CD14-positive monocyte (primary cell): Measurements from ENCODE around the gene GK. TPM values are rescaled to one million over a fixed set of nuclear protein-coding genes. Genes with fewer than 3 reads are reported as not detected.
"Not testable (repeated sequence)": the region's sequence is repeated elsewhere in the genome, so short reads cannot be mapped to it uniquely, and the experiment has no call there.

Experiments used
- DNase-seq, 3 donors: peaks; one replicate each; pipeline ENCODE4 v3.0.0-alpha.2; 2011 to 2022
- H2AFZ ChIP-seq: 2 replicates; pipeline ENCODE4 v1.6.0; 2012; ENCODE audit warnings: mild to moderate bottlenecking, low read depth, low read length, inconsistent platforms; ENCODE audit not compliant: insufficient read depth, poor library complexity, severe bottlenecking
- H3K27ac ChIP-seq, 2 donors: 1 replicate in 1 of 2; 2 replicates in 1 of 2; pipeline ENCODE4 v1.5.1; 2012 to 2013; ENCODE audit warnings: low read length in 2 of 2, control low read depth in 1 of 2, inconsistent platforms in 1 of 2, low read depth in 1 of 2, mild to moderate bottlenecking in 1 of 2
- H3K27me3 ChIP-seq, 2 donors: one replicate each; pipeline versions ENCODE4 v1.6.0 to v1.6.1; 2011 to 2013; ENCODE audit warnings: low read length in 2 of 2; ENCODE audit not compliant: control insufficient read depth in 2 of 2, insufficient read depth in 2 of 2
- H3K36me3 ChIP-seq, 2 donors: replicated peaks in 1 of 2; 1 replicate in 1 of 2; 2 replicates in 1 of 2; pipeline versions ENCODE4 v1.5.1 to v1.6.1; 2012 to 2013; ENCODE audit warnings: low read length in 2 of 2, control low read depth in 1 of 2, inconsistent platforms in 1 of 2, mild to moderate bottlenecking in 1 of 2; ENCODE audit not compliant: insufficient read depth in 2 of 2, control insufficient read depth in 1 of 2
- H3K4me1 ChIP-seq, 2 donors: 1 replicate in 1 of 2; 2 replicates in 1 of 2; pipeline versions ENCODE4 v1.5.1 to v1.6.1; 2012 to 2013; ENCODE audit warnings: low read length in 2 of 2, control low read depth in 1 of 2, inconsistent platforms in 1 of 2, mild to moderate bottlenecking in 1 of 2, moderate library complexity in 1 of 2; ENCODE audit not compliant: insufficient read depth in 2 of 2, control insufficient read depth in 1 of 2
- H3K4me2 ChIP-seq: replicated peaks from 2 replicates; pipeline ENCODE3; 2012; ENCODE audit warnings: low read length, moderate library complexity, mild to moderate bottlenecking; ENCODE audit not compliant: poor library complexity, severe bottlenecking; ENCODE audit errors: extremely low read depth
- H3K4me3 ChIP-seq, 3 experiments: fragments of 200-600 bp in 1 of 3; sonication (generic) in 1 of 3; replicated peaks in 1 of 3; 1 replicate in 2 of 3; 2 replicates in 1 of 3; pipeline ENCODE4 v1.5.1; 2011 to 2013; ENCODE audit warnings: low read length in 3 of 3, mild to moderate bottlenecking in 3 of 3, control low read depth in 2 of 3, low read depth in 2 of 3, inconsistent platforms in 1 of 3, moderate library complexity in 1 of 3
- H3K79me2 ChIP-seq: 2 replicates; pipeline ENCODE4 v1.6.0; 2012; ENCODE audit warnings: mild to moderate bottlenecking, control low read depth, inconsistent platforms, low read length, moderate library complexity; ENCODE audit not compliant: insufficient read depth
- H3K9ac ChIP-seq: 2 replicates; pipeline ENCODE4 v1.6.0; 2017; ENCODE audit warnings: low read length, mild to moderate bottlenecking; ENCODE audit not compliant: insufficient read depth, poor library complexity, severe bottlenecking
- H3K9me3 ChIP-seq, 2 donors: replicated peaks in 1 of 2; 1 replicate in 1 of 2; 2 replicates in 1 of 2; pipeline versions ENCODE4 v1.5.1 to v1.6.1; 2012 to 2013; ENCODE audit warnings: low read length in 2 of 2, control low read depth in 1 of 2; ENCODE audit not compliant: control insufficient read depth in 1 of 2, insufficient read depth in 1 of 2
- H4K20me1 ChIP-seq: 2 replicates; pipeline ENCODE4 v1.6.0; 2012; ENCODE audit warnings: mild to moderate bottlenecking, low read length, control low read depth, moderate library complexity; ENCODE audit not compliant: insufficient read depth
- H3K27ac Mint-ChIP-seq, 7 donors: one replicate each; pipeline ENCODE4 v1.8.0; 2020; ENCODE audit warnings: mild to moderate bottlenecking in 7 of 7, mixed read lengths in 7 of 7, moderate library complexity in 6 of 7, inconsistent platforms in 2 of 7
- H3K27me3 Mint-ChIP-seq, 3 donors: one replicate each; pipeline ENCODE4 v1.8.0; 2021 to 2022; ENCODE audit warnings: low read depth in 3 of 3, mild to moderate bottlenecking in 3 of 3, mixed read lengths in 3 of 3, moderate library complexity in 3 of 3, inconsistent platforms in 1 of 3
- H3K36me3 Mint-ChIP-seq, 2 donors: one replicate each; pipeline ENCODE4 v1.8.0; 2020; ENCODE audit warnings: mixed read lengths in 2 of 2, inconsistent platforms in 1 of 2, mild to moderate bottlenecking in 1 of 2
- H3K4me1 Mint-ChIP-seq: one replicate; pipeline ENCODE4 v1.8.0; 2020; ENCODE audit warnings: mild to moderate bottlenecking, mixed read lengths
- H3K4me3 Mint-ChIP-seq, 2 donors: one replicate each; pipeline ENCODE4 v1.8.0; 2020; ENCODE audit warnings: mild to moderate bottlenecking in 2 of 2, mixed read lengths in 2 of 2, moderate library complexity in 1 of 2
- H3K9me3 Mint-ChIP-seq, 7 donors: one replicate each; pipeline ENCODE4 v1.8.0; 2020 to 2022; ENCODE audit warnings: mixed read lengths in 7 of 7, mild to moderate bottlenecking in 6 of 7, moderate library complexity in 6 of 7, inconsistent platforms in 2 of 7
- WGBS: methylation state at CpG from one replicate; pipeline ENCODE4 v1.1.5; 2013; ENCODE audit warnings: missing lambda C conversion rate; ENCODE audit not compliant: insufficient coverage; 5-methylcytosine and 5-hydroxymethylcytosine counted together
- intact Hi-C, 2 donors: fragments of 100-400 bp; cut with micrococcal nuclease; formaldehyde crosslinking; loops; one replicate each; pipeline versions ENCODE4 v1.15.0 to v1.15.1; 2023
- polyA plus RNA-seq, 3 donors: library from polyadenylated mRNA; depleted of rRNA in 1 of 3; unstranded in 2 of 3; stranded (reverse) in 1 of 3; fragments of 300-500 nt in 2 of 3; fragments of >200 nt in 1 of 3; fragmentation: Illumina TruSeq in 2 of 3; gene quantifications; 1 replicate in 2 of 3; 2 replicates in 1 of 3; pipeline ENCODE4 v1.2.3, GENCODE V29; 2012 to 2021
- TF ChIP-seq, protein P1 (sequence below): fragments of 200-600 bp; IDR thresholded peaks from one replicate; pipeline ENCODE4 v1.8.0; 2022; ENCODE audit warnings: antibody characterized with exemption, mild to moderate bottlenecking

Gene GK
- polyA plus RNA-seq, 3 donors = 21.2 to 51.9 (median 41.0) TPM

- Mint-ChIP-seq H3K4me3 (no peak overlapping the region), H3K27ac (peak overlapping the region in 6 of 7 donors; percentile 59 to 87 (median 82))
These were observed 3.4 kb upstream of the GK start for GRCh38 chrX:30649859-30650258.

GRCh38 chrX:30652527-30653414 lies 452 bp upstream of the GK start:
- Mint-ChIP-seq H3K4me3 (peak overlapping the region; percentile 90 to 91), H3K27ac (peak overlapping the region; percentile 95 to 99 (median 98)), H3K27me3 (peaks cover 0 to 32% (median 0%) of the 10 kb centered on the region in 3 donors), H3K9me3 (peaks cover 0 to 12% (median 3%) of the 10 kb centered on the region in 7 donors), H3K4me1 (peaks cover 38% of the 10 kb centered on the region), H3K36me3 (peaks cover 0 to 4% of the 10 kb centered on the region in 2 donors)
- Histone ChIP-seq H3K4me3 (peak overlapping the region; percentile 26 to 78 (median 64)), H3K9me3 (no peaks in the 10 kb centered on the region), H3K27ac (peak overlapping the region; percentile 99), H3K4me2 (peak overlapping the region; percentile 72), H4K20me1 (no peaks in the 10 kb centered on the region), H3K36me3 (no peaks in the 10 kb centered on the region), H3K79me2 (peaks cover 23% of the 10 kb centered on the region), H3K4me1 (peaks cover 40 to 44% of the 10 kb centered on the region in 2 donors), H3K9ac (peak overlapping the region; percentile 95), H3K27me3 (peaks cover 0 to 8% of the 10 kb centered on the region in 2 donors), H2AFZ (no peak overlapping the region)
- DNase-seq = peak; percentile 89 to 95 (median 94)
- 0% methylated on average over 23 of the region's 65 CpGs for WGBS
- intact Hi-C loops = loop anchor here (10.0 kb wide), 2 partner anchors 78 to 88 kb away; partner anchors contain the start of gene TASL (in 1 of the 2)
- TF ChIP-seq, protein P1, sequence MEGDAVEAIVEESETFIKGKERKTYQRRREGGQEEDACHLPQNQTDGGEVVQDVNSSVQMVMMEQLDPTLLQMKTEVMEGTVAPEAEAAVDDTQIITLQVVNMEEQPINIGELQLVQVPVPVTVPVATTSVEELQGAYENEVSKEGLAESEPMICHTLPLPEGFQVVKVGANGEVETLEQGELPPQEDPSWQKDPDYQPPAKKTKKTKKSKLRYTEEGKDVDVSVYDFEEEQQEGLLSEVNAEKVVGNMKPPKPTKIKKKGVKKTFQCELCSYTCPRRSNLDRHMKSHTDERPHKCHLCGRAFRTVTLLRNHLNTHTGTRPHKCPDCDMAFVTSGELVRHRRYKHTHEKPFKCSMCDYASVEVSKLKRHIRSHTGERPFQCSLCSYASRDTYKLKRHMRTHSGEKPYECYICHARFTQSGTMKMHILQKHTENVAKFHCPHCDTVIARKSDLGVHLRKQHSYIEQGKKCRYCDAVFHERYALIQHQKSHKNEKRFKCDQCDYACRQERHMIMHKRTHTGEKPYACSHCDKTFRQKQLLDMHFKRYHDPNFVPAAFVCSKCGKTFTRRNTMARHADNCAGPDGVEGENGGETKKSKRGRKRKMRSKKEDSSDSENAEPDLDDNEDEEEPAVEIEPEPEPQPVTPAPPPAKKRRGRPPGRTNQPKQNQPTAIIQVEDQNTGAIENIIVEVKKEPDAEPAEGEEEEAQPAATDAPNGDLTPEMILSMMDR = no peak

More at GRCh38 chrX:30649859-30650258, 3.4 kb upstream of the GK start:
- H2AFZ ChIP-seq = no peak overlapping the region
- H3K4me3 ChIP-seq = no peak overlapping the region
- no peak overlapping the region for H3K9ac ChIP-seq
- H3K4me1 ChIP-seq = peaks cover 18 to 21% of the 10 kb centered on the region in 2 donors
- WGBS = no CpG with 5 or more reads among the region's 2 CpGs
- TF ChIP-seq, protein P1 = no peak
- Mint-ChIP-seq H3K36me3 (peaks cover 0 to 2% of the 10 kb centered on the region in 2 donors), H3K27me3 (peaks cover 0 to 35% (median 0%) of the 10 kb centered on the region in 3 donors), H3K9me3 (peaks cover 0 to 14% (median 4%) of the 10 kb centered on the region in 7 donors), H3K4me1 (peaks cover 19% of the 10 kb centered on the region)
- peak; percentile 65 to 84 (median 70) for DNase-seq
- no peaks in the 10 kb centered on the region for H3K36me3 ChIP-seq
- H3K27ac ChIP-seq = no peak overlapping the region
- no peaks in the 10 kb centered on the region for H3K9me3 ChIP-seq
- H4K20me1 ChIP-seq = no peaks in the 10 kb centered on the region
- H3K4me2 ChIP-seq = no peak overlapping the region
- H3K79me2 ChIP-seq = peaks cover 11% of the 10 kb centered on the region
- intact Hi-C loops = loop anchor here (10.0 kb wide), 3 partner anchors 55 to 85 kb away; partner anchors contain the start of gene TASL (in 1 of the 2)
- H3K27me3 ChIP-seq = peaks cover 0 to 6% of the 10 kb centered on the region in 2 donors

DNA sequence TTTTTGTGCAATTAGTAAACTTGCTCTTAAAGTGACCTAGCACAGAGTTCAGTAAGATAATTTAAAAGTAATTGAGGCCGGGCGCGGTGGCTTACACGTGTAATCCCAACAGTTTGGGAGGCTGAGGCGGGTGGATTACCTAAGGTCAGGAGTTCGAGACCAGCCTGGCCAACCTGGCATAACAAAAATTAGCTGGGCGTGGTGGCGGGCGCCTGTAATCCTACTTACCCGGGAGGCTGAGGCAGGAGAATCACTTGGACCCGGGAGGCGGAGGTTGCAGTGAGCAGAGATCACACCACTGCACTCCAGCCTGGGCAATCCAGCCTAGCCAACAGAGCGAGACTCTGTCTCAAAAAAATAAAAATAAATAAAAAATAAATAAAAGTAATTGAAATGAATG lies 1.2 kb downstream of the GK start:
- intact Hi-C loops = loop anchor here (10.0 kb wide), 2 partner anchors 80 to 90 kb away; partner anchors contain the start of gene TASL (in 1 of the 2)
- peaks cover 0 to 21% (median 0%) of the 10 kb centered on the region in 3 donors for H3K27me3 Mint-ChIP-seq
- peak overlapping the region; percentile 78 to 88 (median 83) for H3K4me3 ChIP-seq
- not testable (repeated sequence) for H3K36me3 Mint-ChIP-seq, H3K27me3 ChIP-seq, H4K20me1 ChIP-seq, DNase-seq, H3K9me3 ChIP-seq, H3K36me3 ChIP-seq, H2AFZ ChIP-seq
- peak overlapping the region; percentile 95 for H3K9ac ChIP-seq
- H3K4me1 Mint-ChIP-seq = peaks cover 50% of the 10 kb centered on the region
- peaks cover 23% of the 10 kb centered on the region for H3K79me2 ChIP-seq
- H3K9me3 Mint-ChIP-seq = peaks cover 0 to 15% (median 6%) of the 10 kb centered on the region in 7 donors
- H3K4me3 Mint-ChIP-seq = peak overlapping the region; percentile 90 to 91
- peak overlapping the region; percentile 61 for H3K4me2 ChIP-seq
- WGBS = 89% methylated on average over 5 of the region's 13 CpGs
- peak overlapping the region; percentile 95 for H3K27ac ChIP-seq
- peaks cover 55 to 60% of the 10 kb centered on the region in 2 donors for H3K4me1 ChIP-seq
- H3K27ac Mint-ChIP-seq = peak overlapping the region; percentile 93 to 99 (median 97)
